Measurements from ENCODE around the gene ADCY5. TPM values are rescaled to one million over a fixed set of nuclear protein-coding genes. Genes with fewer than 3 reads are reported as not detected.

The ADCY5 gene
- total RNA-seq, 1 experiment from 2014 or later: 1.4 TPM

DNA sequence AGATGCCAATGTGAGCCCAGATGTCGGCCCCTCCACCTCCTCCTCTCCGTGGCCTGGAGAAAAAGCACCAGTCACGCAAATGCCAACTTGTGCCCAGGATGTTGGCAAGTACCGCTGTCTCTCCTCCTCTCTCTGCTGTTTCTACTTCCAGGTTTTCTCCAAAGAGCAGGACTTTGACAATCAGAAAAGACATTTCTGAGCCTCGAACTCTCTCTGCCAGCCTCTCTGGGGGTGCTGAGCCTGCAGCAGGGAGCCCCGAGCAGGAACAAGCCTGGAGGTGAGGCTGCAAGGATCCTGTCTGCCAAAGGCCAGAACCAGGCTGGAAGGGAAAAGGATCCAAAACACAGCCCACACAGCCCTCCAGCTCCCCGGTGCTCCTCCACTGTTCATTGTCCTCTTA, 157.5 kb downstream of the ADCY5 start:
- no TSS peak for BruUV-seq (replicated peaks)
- in situ Hi-C loops (cut with HindIII; ENCODE audit: low pct_unique_long_range_greater_than_20kb, low sequenced_read_pairs) (no loop called here), intact Hi-C loops (cut with micrococcal nuclease; ENCODE audit: unreplicated experiment) (no loop called here)
- TF ChIP-seq TCF7L2 (IDR thresholded peaks at IDR 0.05; ENCODE audit: low read depth, low read length): no peak
- no peak for TF ChIP-seq REST (IDR thresholded peaks at IDR 0.05; ENCODE audit: insufficient read depth in 1 of 2, low read depth in 2 of 2, low read length in 1 of 2)
- TF ChIP-seq SIN3A (IDR thresholded peaks at IDR 0.05; ENCODE audit: borderline replicate concordance, insufficient read depth, low read depth, low read length): no peak
- TF ChIP-seq POLR2AphosphoS5 (IDR thresholded peaks at IDR 0.05; ENCODE audit: low read depth, low read length): no peak
- TF ChIP-seq, protein P1, sequence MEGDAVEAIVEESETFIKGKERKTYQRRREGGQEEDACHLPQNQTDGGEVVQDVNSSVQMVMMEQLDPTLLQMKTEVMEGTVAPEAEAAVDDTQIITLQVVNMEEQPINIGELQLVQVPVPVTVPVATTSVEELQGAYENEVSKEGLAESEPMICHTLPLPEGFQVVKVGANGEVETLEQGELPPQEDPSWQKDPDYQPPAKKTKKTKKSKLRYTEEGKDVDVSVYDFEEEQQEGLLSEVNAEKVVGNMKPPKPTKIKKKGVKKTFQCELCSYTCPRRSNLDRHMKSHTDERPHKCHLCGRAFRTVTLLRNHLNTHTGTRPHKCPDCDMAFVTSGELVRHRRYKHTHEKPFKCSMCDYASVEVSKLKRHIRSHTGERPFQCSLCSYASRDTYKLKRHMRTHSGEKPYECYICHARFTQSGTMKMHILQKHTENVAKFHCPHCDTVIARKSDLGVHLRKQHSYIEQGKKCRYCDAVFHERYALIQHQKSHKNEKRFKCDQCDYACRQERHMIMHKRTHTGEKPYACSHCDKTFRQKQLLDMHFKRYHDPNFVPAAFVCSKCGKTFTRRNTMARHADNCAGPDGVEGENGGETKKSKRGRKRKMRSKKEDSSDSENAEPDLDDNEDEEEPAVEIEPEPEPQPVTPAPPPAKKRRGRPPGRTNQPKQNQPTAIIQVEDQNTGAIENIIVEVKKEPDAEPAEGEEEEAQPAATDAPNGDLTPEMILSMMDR (IDR thresholded peaks at IDR 0.05): no peak
- no peaks in the 10 kb centered on the region for H3K9me3 ChIP-seq (ENCODE audit: control insufficient read depth, insufficient read depth, low read depth, low read length)
- ATAC-seq (no peak), DNase-seq (ENCODE audit: low read depth, low spot score) (no peak)
- POLR2A ChIA-PET: no interaction called here
- H3K4me1 ChIP-seq (ENCODE audit: control insufficient read depth, insufficient read depth, low read length): no peaks in the 10 kb centered on the region
- H3K27ac ChIP-seq (ENCODE audit: low read length): no peak overlapping the region
- CTCF ChIA-PET: no interaction called here
- peaks cover 6% of the 10 kb centered on the region for H3K27me3 ChIP-seq (ENCODE audit: control insufficient read depth, insufficient read depth, low read length)
- no peak overlapping the region for H3K4me3 ChIP-seq (ENCODE audit: low read depth in 2 of 2, low read length in 2 of 2)
- no peaks in the 10 kb centered on the region for H3K36me3 ChIP-seq (ENCODE audit: control insufficient read depth, insufficient read depth, low read length)

GRCh38 chr3:123290962-123291361, 157.9 kb downstream of the ADCY5 start:
- Histone ChIP-seq H3K27me3 (ENCODE audit: control insufficient read depth, insufficient read depth, low read length) (peaks cover 6% of the 10 kb centered on the region), H3K27ac (ENCODE audit: low read length) (no peak overlapping the region), H3K9me3 (ENCODE audit: control insufficient read depth, insufficient read depth, low read depth, low read length) (no peaks in the 10 kb centered on the region), H3K36me3 (ENCODE audit: control insufficient read depth, insufficient read depth, low read length) (no peaks in the 10 kb centered on the region), H3K4me1 (ENCODE audit: control insufficient read depth, insufficient read depth, low read length) (no peaks in the 10 kb centered on the region), H3K4me3 (ENCODE audit: low read depth in 2 of 2, low read length in 2 of 2) (no peak overlapping the region)
- ATAC-seq (no peak), DNase-seq (ENCODE audit: low read depth, low spot score) (no peak)
- intact Hi-C loops (cut with micrococcal nuclease; ENCODE audit: unreplicated experiment): no loop called here
- POLR2A ChIA-PET: no interaction called here
- no TSS peak for BruUV-seq (replicated peaks)
- TF ChIP-seq REST (IDR thresholded peaks at IDR 0.05; ENCODE audit: insufficient read depth in 1 of 2, low read depth in 2 of 2, low read length in 1 of 2) (no peak), POLR2AphosphoS5 (IDR thresholded peaks at IDR 0.05; ENCODE audit: low read depth, low read length) (no peak), SIN3A (IDR thresholded peaks at IDR 0.05; ENCODE audit: borderline replicate concordance, insufficient read depth, low read depth, low read length) (no peak), TCF7L2 (IDR thresholded peaks at IDR 0.05; ENCODE audit: low read depth, low read length) (no peak)
- TF ChIP-seq, protein P1 (IDR thresholded peaks at IDR 0.05): no peak
- CTCF ChIA-PET: no interaction called here
- in situ Hi-C loops (cut with HindIII; ENCODE audit: low pct_unique_long_range_greater_than_20kb, low sequenced_read_pairs): no loop called here

Measured in Panc1 (cell line).